GM21717 (cell line): ENCODE data around the gene HNRNPCL1.
"Not testable (repeated sequence)": the region's sequence is repeated elsewhere in the genome, so short reads cannot be mapped to it uniquely, and the experiment has no call there.

ENCODE experiments used
- ATAC-seq: cut with Tn5 transposase; IDR thresholded peaks from one replicate; pipeline ENCODE4 v1.9.1; 2021; ENCODE audit warnings: mild to moderate bottlenecking, moderate library complexity; ENCODE audit not compliant: unreplicated experiment

Gene HNRNPCL1

GRCh38 chr1:12848620-12849019 lies at the start of gene HNRNPCL1:
Gene HNRNPCL1 (minus strand): TSS chr1:12848720. CDS start chr1:12848289, 431 bp downstream.
- not testable (repeated sequence) for ATAC-seq

- not testable (repeated sequence) for ATAC-seq
Observed at GRCh38 chr1:12898170-12898569, 49.6 kb upstream of the HNRNPCL1 start, which contains the start of gene PRAMEF10. Gene PRAMEF10 (minus strand): TSS chr1:12898270. CDS start chr1:12895847, 2,423 bp downstream.

GRCh38 chr1:12886101-12886500 lies 37.6 kb upstream of the HNRNPCL1 start, which contains the start of gene PRAMEF4:
Gene PRAMEF4 (minus strand): TSS chr1:12886201. CDS start chr1:12883394, 2,807 bp downstream.
- ATAC-seq, result not testable (repeated sequence)

- not testable (repeated sequence) for ATAC-seq
Observed at GRCh38 chr1:12878453-12878852, 29.9 kb upstream of the HNRNPCL1 start.

GRCh38 chr1:12863131-12863880 lies 14.8 kb upstream of the HNRNPCL1 start:
- ATAC-seq, result not testable (repeated sequence)

GRCh38 chr1:12856786-12857185 lies 8.3 kb upstream of the HNRNPCL1 start, which contains the start of gene PRAMEF2:
Gene PRAMEF2 (plus strand): TSS chr1:12857086. CDS start chr1:12859010, 1,924 bp downstream.
- not testable (repeated sequence) for ATAC-seq

GRCh38 chr1:12851779-12852178 lies 3.3 kb upstream of the HNRNPCL1 start:
- no peak for ATAC-seq

GRCh38 chr1:12833251-12833650 lies 15.3 kb downstream of the HNRNPCL1 start:
- ATAC-seq, result not testable (repeated sequence)

GRCh38 chr1:12831310-12831709 lies 17.2 kb downstream of the HNRNPCL1 start, which contains the start of gene PRAMEF11:
Gene PRAMEF11 (minus strand): TSS chr1:12831410. CDS start chr1:12828789, 2,621 bp downstream.
- ATAC-seq, result not testable (repeated sequence)

GRCh38 chr1:12819061-12819460 lies 29.5 kb downstream of the HNRNPCL1 start:
- not testable (repeated sequence) for ATAC-seq

GRCh38 chr1:12811409-12811784 lies 37.1 kb downstream of the HNRNPCL1 start:
- no peak for ATAC-seq

GRCh38 chr1:12810691-12811408 lies 37.7 kb downstream of the HNRNPCL1 start:
- ATAC-seq, result no peak

- ATAC-seq, result no peak
Observed at GRCh38 chr1:12809933-12810332, 38.6 kb downstream of the HNRNPCL1 start.

- ATAC-seq, result no peak
Observed at GRCh38 chr1:12799730-12800129, 48.8 kb downstream of the HNRNPCL1 start.

- no peak for ATAC-seq
Observed at GRCh38 chr1:12798911-12799310, 49.6 kb downstream of the HNRNPCL1 start.
